GM23338 (cell line): ENCODE measurements around the gene FBLN1. TPM values are rescaled to one million over a fixed set of nuclear protein-coding genes. Genes with fewer than 3 reads are reported as not detected.

Experiments used
- ATAC-seq: fragments of 200-7000 bp; cut with Tn5 transposase; 3 replicates; pipeline ENCODE4 v1.9.1; 2020
- DNase-seq: peaks from one replicate; pipeline ENCODE4 v3.0.0-alpha.2; 2015; ENCODE audit warnings: low spot score
- H2AFZ ChIP-seq: fragments of 200-600 bp; sonication (generic); 2 replicates; pipeline ENCODE4 v1.8.0; 2016; ENCODE audit warnings: antibody characterized with exemption, mild to moderate bottlenecking, moderate library complexity
- H3F3A ChIP-seq: fragments of 200-600 bp; sonication (generic); replicated peaks from 2 replicates; pipeline ENCODE4 v1.8.0; 2017; ENCODE audit warnings: antibody characterized with exemption, mixed run types, low read depth
- H3K27ac ChIP-seq: fragments of 200-600 bp; sonication (generic); 2 replicates; pipeline ENCODE4 v1.6.1; 2016; ENCODE audit warnings: low read depth
- H3K27me3 ChIP-seq: fragments of 200-600 bp; sonication (generic); 2 replicates; pipeline ENCODE4 v1.8.0; 2016; ENCODE audit warnings: mild to moderate bottlenecking, mixed run types, moderate library complexity; ENCODE audit not compliant: insufficient read depth
- H3K36me3 ChIP-seq: fragments of 200-600 bp; sonication (generic); 2 replicates; pipeline ENCODE4 v1.8.0; 2016; ENCODE audit warnings: mild to moderate bottlenecking; ENCODE audit not compliant: insufficient read depth
- H3K4me1 ChIP-seq: fragments of 200-600 bp; sonication (generic); 2 replicates; pipeline ENCODE4 v1.8.0; 2016; ENCODE audit warnings: mild to moderate bottlenecking, moderate library complexity; ENCODE audit not compliant: insufficient read depth
- H3K4me2 ChIP-seq: fragments of 200-600 bp; sonication (generic); 2 replicates; pipeline ENCODE4 v1.7.1; 2017; ENCODE audit warnings: mixed run types
- H3K4me3 ChIP-seq: fragments of 200-600 bp; sonication (generic); 2 replicates; pipeline ENCODE4 v1.6.1; 2016; ENCODE audit warnings: mixed run types
- H3K79me2 ChIP-seq: fragments of 200-600 bp; sonication (generic); replicated peaks from 2 replicates; pipeline ENCODE4 v1.8.0; 2017; ENCODE audit warnings: mild to moderate bottlenecking; ENCODE audit not compliant: insufficient read depth
- H3K9me2 ChIP-seq: fragments of 200-600 bp; sonication (generic); 2 replicates; pipeline ENCODE4 v1.8.0; 2017; ENCODE audit not compliant: insufficient read depth
- H4K20me1 ChIP-seq: fragments of 200-600 bp; sonication (generic); replicated peaks from 2 replicates; pipeline ENCODE4 v1.8.0; 2017; ENCODE audit warnings: mild to moderate bottlenecking; ENCODE audit not compliant: insufficient read depth
- H3K27ac Mint-ChIP-seq: 2 replicates; pipeline ENCODE4 v1.8.0; 2020; ENCODE audit warnings: inconsistent platforms, mild to moderate bottlenecking, moderate library complexity, mixed read lengths
- H3K27me3 Mint-ChIP-seq: 3 replicates; pipeline ENCODE4 v1.8.0; 2022; ENCODE audit warnings: low read depth, mild to moderate bottlenecking, moderate library complexity, mixed read lengths, inconsistent platforms; ENCODE audit not compliant: insufficient read depth, poor library complexity
- H3K36me3 Mint-ChIP-seq: 3 replicates; pipeline ENCODE4 v1.8.0; 2021; ENCODE audit warnings: low read depth, mild to moderate bottlenecking, inconsistent platforms, moderate library complexity, mixed read lengths
- H3K4me1 Mint-ChIP-seq: 3 replicates; pipeline ENCODE4 v1.8.0; 2020; ENCODE audit warnings: mild to moderate bottlenecking, inconsistent platforms, mixed read lengths
- H3K4me3 Mint-ChIP-seq: 3 replicates; pipeline ENCODE4 v1.8.0; 2021; ENCODE audit warnings: moderate library complexity, mild to moderate bottlenecking, inconsistent platforms, mixed read lengths
- H3K9me3 Mint-ChIP-seq: 3 replicates; pipeline ENCODE4 v1.8.0; 2020; ENCODE audit warnings: moderate library complexity, mild to moderate bottlenecking, inconsistent platforms, mixed read lengths
- CREB1 ChIP-seq: fragments of 250-450 bp; sonication (Bioruptor Pico); IDR thresholded peaks from 2 replicates; pipeline ENCODE4 v1.5.0; 2020; ENCODE audit warnings: low read depth, mild to moderate bottlenecking, moderate library complexity
- CTCF ChIP-seq, 2 experiments: fragments of 200-600 bp in 1 of 2; sonication (generic) in 1 of 2; conservative IDR thresholded peaks; 2 replicates each; pipeline versions ENCODE4 v1.5.1 to v1.6.1; 2016 to 2017; ENCODE audit warnings: antibody characterized with exemption in 2 of 2, low read depth in 2 of 2, mild to moderate bottlenecking in 2 of 2, moderate library complexity in 1 of 2
- ETS1 ChIP-seq: IDR thresholded peaks from 2 replicates; pipeline ENCODE4 v1.6.1; 2016; ENCODE audit warnings: antibody characterized with exemption
- EZH2 ChIP-seq: fragments of 200-600 bp; sonication (generic); IDR thresholded peaks from one replicate; pipeline ENCODE4 v1.8.0; 2017; ENCODE audit warnings: antibody characterized with exemption, mild to moderate bottlenecking, low read depth; ENCODE audit not compliant: unreplicated experiment
- EZH2phosphoT487 ChIP-seq: fragments of 200-600 bp; sonication (generic); IDR thresholded peaks from one replicate; pipeline ENCODE4 v1.8.1; 2018; ENCODE audit warnings: antibody characterized with exemption; ENCODE audit not compliant: unreplicated experiment
- JUNB ChIP-seq: IDR thresholded peaks from one replicate; pipeline ENCODE4 v1.6.1; 2016; ENCODE audit warnings: antibody characterized with exemption; ENCODE audit not compliant: unreplicated experiment
- NANOG ChIP-seq: IDR thresholded peaks from 2 replicates; pipeline ENCODE4 v1.6.1; 2016; ENCODE audit warnings: antibody characterized with exemption, borderline replicate concordance
- STAT1 ChIP-seq: IDR thresholded peaks from one replicate; pipeline ENCODE4 v1.6.1; 2016; ENCODE audit warnings: antibody characterized with exemption; ENCODE audit not compliant: unreplicated experiment
- ZNF114 ChIP-seq: fragments of 250-450 bp; sonication (Bioruptor Pico); IDR thresholded peaks from 2 replicates; pipeline ENCODE4 v1.5.0; 2020; ENCODE audit warnings: mild to moderate bottlenecking, moderate library complexity
- ZNF462 ChIP-seq: fragments of 250-450 bp; sonication (Bioruptor Pico); IDR thresholded peaks from 2 replicates; pipeline ENCODE4 v1.5.0; 2020; ENCODE audit warnings: mild to moderate bottlenecking, moderate library complexity
- polyA plus RNA-seq: library from polyadenylated mRNA; unstranded; fragments of >200 nt; fragmentation: Nextera tagmentation; extraction: Ambion mirVana; gene quantifications from 2 replicates; pipeline ENCODE4 v1.2.1, GENCODE V29; 2016
- total RNA-seq: library from RNA; depleted of rRNA; stranded (reverse); fragments of >200 nt; shearing (Covaris generic); gene quantifications from 2 replicates; pipeline ENCODE4 v1.2.3, GENCODE V29; 2014

FBLN1 gene
- total and polyA plus RNA-seq, 2 experiments from 2014 or later: 90.1 to 137 TPM

- TF ChIP-seq ZNF462 (CRISPR knock-in tag): no peak
These were observed 10.8 kb upstream of the FBLN1 start (continued) for GRCh38 chr22:45491841-45492240.

GRCh38 chr22:45493286-45493771 is 9.4 kb upstream of the FBLN1 start:
- no peaks in the 10 kb centered on the region for H3K27me3 ChIP-seq
- Mint-ChIP-seq H3K9me3 (peaks cover 47% of the 10 kb centered on the region), H3K4me3 (no peak overlapping the region), H3K36me3 (peaks cover 23% of the 10 kb centered on the region; the same call in 2 of the 3 replicates), H3K27me3 (peaks cover 14% of the 10 kb centered on the region), H3K27ac (no peak overlapping the region), H3K4me1 (peaks cover 12% of the 10 kb centered on the region)
- no peaks in the 10 kb centered on the region for H4K20me1 ChIP-seq
- H3K79me2 ChIP-seq: no peaks in the 10 kb centered on the region
- H3K9me2 ChIP-seq: no peaks in the 10 kb centered on the region
- no peak overlapping the region for H3K4me3 ChIP-seq
- DNase-seq (no peak), ATAC-seq (no peak)
- H3K4me2 ChIP-seq: no peak overlapping the region
- H3K36me3 ChIP-seq: peaks cover 10% of the 10 kb centered on the region; the same call in 1 of the 2 replicates
- no peak overlapping the region for H3K27ac ChIP-seq
- H3F3A ChIP-seq: no peaks in the 10 kb centered on the region
- no peak overlapping the region for H2AFZ ChIP-seq
- peaks cover 14% of the 10 kb centered on the region for H3K4me1 ChIP-seq
- no peak for TF ChIP-seq STAT1
- no peak for TF ChIP-seq CREB1 (CRISPR knock-in tag)
- TF ChIP-seq JUNB: no peak
- TF ChIP-seq CTCF (conservative IDR thresholded peaks at IDR 0.05; ENCODE audit: low read depth in 2 of 2): no peak
- TF ChIP-seq ETS1: no peak
- no peak for TF ChIP-seq EZH2phosphoT487
- no peak for TF ChIP-seq ZNF114 (CRISPR knock-in tag)
- TF ChIP-seq EZH2: no peak
- TF ChIP-seq NANOG: no peak
